Smooth muscle cell (in vitro differentiated cells): ENCODE measurements around the gene TSPAN14. TPM values are rescaled to one million over a fixed set of nuclear protein-coding genes. Genes with fewer than 3 reads are reported as not detected.

Experiments used
- DNase-seq: peaks from one replicate; lab custom pipeline; 2025; ENCODE audit not compliant: unreplicated experiment; lab: John Stamatoyannopoulos, UW
- H2AFZ ChIP-seq: fragments of 200-600 bp; sonication (generic); 2 replicates; pipeline ENCODE4 v1.6.0; 2016; ENCODE audit warnings: antibody characterized with exemption, low read depth, mild to moderate bottlenecking
- H3F3A ChIP-seq: fragments of 200-600 bp; sonication (generic); 2 replicates; pipeline ENCODE4 v1.6.0; 2017; ENCODE audit warnings: antibody characterized with exemption, low read depth
- H3K27ac ChIP-seq: fragments of 200-600 bp; sonication (generic); 2 replicates; pipeline ENCODE4 v1.5.1; 2016; ENCODE audit warnings: low read depth, mild to moderate bottlenecking
- H3K27me3 ChIP-seq: fragments of 200-600 bp; sonication (generic); 2 replicates; pipeline ENCODE4 v1.6.1; 2016; ENCODE audit warnings: low read depth, mild to moderate bottlenecking
- H3K36me3 ChIP-seq: fragments of 200-600 bp; sonication (generic); 2 replicates; pipeline ENCODE4 v1.5.1; 2016; ENCODE audit warnings: low read depth
- H3K4me1 ChIP-seq: fragments of 200-600 bp; sonication (generic); 2 replicates; pipeline ENCODE4 v1.5.1; 2016; ENCODE audit warnings: low read depth
- H3K4me2 ChIP-seq: fragments of 200-600 bp; sonication (generic); 2 replicates; pipeline ENCODE4 v1.6.0; 2016; ENCODE audit warnings: mild to moderate bottlenecking
- H3K4me3 ChIP-seq: fragments of 200-600 bp; sonication (generic); 2 replicates; pipeline ENCODE4 v1.5.1; 2016; ENCODE audit warnings: mild to moderate bottlenecking
- H3K79me2 ChIP-seq: fragments of 200-600 bp; sonication (generic); 2 replicates; pipeline ENCODE4 v1.6.0; 2016; ENCODE audit warnings: low read depth, mild to moderate bottlenecking
- H3K9ac ChIP-seq: fragments of 200-600 bp; sonication (generic); 2 replicates; pipeline ENCODE4 v1.6.0; 2016; ENCODE audit warnings: low read depth
- H3K9me3 ChIP-seq: fragments of 200-600 bp; sonication (generic); replicated peaks from 2 replicates; pipeline ENCODE4 v1.5.1; 2016; ENCODE audit warnings: low read depth
- H4K20me1 ChIP-seq: fragments of 200-600 bp; sonication (generic); 2 replicates; pipeline ENCODE4 v1.6.0; 2016; ENCODE audit warnings: low read depth
- WGBS: methylation state at CpG from one replicate; pipeline ENCODE4 v1.1.7; 2016; ENCODE audit warnings: low lambda C conversion rate; 5-methylcytosine and 5-hydroxymethylcytosine counted together
- polyA plus RNA-seq: library from polyadenylated mRNA; unstranded; fragments of >200 nt; fragmentation: Nextera tagmentation; extraction: Ambion mirVana; gene quantifications from 2 replicates; pipeline ENCODE4 v1.2.1, GENCODE V29; 2016
- total RNA-seq: library from RNA; depleted of rRNA; stranded (reverse); fragments of >200 nt; gene quantifications from 2 replicates; pipeline ENCODE4 v1.2.3, GENCODE V29; 2014
- TF ChIP-seq, protein P1 (sequence below): fragments of 200-600 bp; sonication (generic); IDR thresholded peaks from 2 replicates; pipeline ENCODE4 v1.5.1; 2017; ENCODE audit warnings: borderline replicate concordance, mild to moderate bottlenecking, antibody characterized with exemption; ENCODE audit not compliant: insufficient read depth, poor library complexity, severe bottlenecking

TSPAN14 gene
- total and polyA plus RNA-seq, 2 experiments from 2014 or later: 42.7 to 46.3 TPM

GRCh38 chr10:80496555-80497172 is 42.6 kb downstream of the TSPAN14 start:
- Histone ChIP-seq H3K4me1 (peaks cover 40% of the 10 kb centered on the region), H3K79me2 (peaks cover 70% of the 10 kb centered on the region)

DNA sequence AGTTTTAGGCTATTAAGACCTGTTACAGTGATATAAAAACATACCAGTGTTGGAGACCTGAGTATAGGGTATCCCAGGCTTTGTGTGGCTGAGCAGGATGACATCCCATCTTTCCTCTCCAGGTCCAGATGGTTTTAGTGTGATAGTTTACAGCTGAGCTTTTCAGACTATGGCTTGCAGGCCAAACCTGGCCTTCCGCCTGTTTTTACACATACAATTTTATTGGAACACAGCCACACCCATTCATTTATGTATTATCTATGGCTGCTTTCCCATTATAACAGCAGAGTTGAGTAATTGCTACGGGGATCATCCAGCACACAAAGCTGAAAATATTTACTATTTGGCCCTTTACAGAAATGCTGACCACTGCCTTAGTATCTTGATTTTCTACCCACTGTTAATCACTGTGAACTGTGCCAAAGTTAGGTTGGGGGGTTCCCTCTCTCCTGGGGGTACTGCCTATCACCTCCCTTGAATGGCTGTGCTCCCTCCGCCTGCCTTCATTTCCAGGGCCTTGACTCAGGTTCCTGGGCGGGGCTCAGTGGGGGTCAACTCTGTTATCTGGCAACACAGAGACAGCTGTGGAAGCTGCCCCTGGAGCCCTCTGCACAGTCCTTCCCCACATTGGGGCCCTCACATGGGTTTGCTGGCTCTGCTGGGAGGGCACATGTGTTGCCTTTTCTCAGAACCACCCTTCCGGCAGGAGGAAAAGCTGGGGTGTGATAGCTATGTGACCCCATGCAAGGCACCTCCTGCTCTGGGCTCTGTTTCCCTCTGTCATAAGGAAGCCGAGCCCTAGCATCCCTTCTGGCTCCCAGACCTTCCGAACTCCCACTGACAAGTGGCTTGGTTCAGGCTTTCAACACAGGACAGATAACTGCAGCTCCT is 43.3 kb downstream of the TSPAN14 start:
- Histone ChIP-seq H3F3A (peaks cover 34% of the 10 kb centered on the region), H2AFZ (no peak overlapping the region), H3K4me1 (peaks cover 48% of the 10 kb centered on the region), H3K9ac (peak overlapping the region; percentile 73), H3K9me3 (no peaks in the 10 kb centered on the region), H3K27me3 (no peaks in the 10 kb centered on the region), H3K79me2 (peaks cover 72% of the 10 kb centered on the region), H3K4me3 (no peak overlapping the region), H3K27ac (peak overlapping the region; percentile 99), H3K4me2 (peak overlapping the region; percentile 50), H3K36me3 (no peaks in the 10 kb centered on the region), H4K20me1 (peaks cover 2% of the 10 kb centered on the region)
- no peak for DNase-seq
- WGBS: 83% methylated on average over 7 of the region's 7 CpGs
- TF ChIP-seq, protein P1, sequence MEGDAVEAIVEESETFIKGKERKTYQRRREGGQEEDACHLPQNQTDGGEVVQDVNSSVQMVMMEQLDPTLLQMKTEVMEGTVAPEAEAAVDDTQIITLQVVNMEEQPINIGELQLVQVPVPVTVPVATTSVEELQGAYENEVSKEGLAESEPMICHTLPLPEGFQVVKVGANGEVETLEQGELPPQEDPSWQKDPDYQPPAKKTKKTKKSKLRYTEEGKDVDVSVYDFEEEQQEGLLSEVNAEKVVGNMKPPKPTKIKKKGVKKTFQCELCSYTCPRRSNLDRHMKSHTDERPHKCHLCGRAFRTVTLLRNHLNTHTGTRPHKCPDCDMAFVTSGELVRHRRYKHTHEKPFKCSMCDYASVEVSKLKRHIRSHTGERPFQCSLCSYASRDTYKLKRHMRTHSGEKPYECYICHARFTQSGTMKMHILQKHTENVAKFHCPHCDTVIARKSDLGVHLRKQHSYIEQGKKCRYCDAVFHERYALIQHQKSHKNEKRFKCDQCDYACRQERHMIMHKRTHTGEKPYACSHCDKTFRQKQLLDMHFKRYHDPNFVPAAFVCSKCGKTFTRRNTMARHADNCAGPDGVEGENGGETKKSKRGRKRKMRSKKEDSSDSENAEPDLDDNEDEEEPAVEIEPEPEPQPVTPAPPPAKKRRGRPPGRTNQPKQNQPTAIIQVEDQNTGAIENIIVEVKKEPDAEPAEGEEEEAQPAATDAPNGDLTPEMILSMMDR: no peak

More at GRCh38 chr10:80496555-80497172, 42.6 kb downstream of the TSPAN14 start:
- H3K27me3 ChIP-seq: no peaks in the 10 kb centered on the region
- TF ChIP-seq, protein P1: no peak
- H3K4me2 ChIP-seq: no peak overlapping the region
- no peak overlapping the region for H2AFZ ChIP-seq
- H3K36me3 ChIP-seq: no peaks in the 10 kb centered on the region
- peaks cover 34% of the 10 kb centered on the region for H3F3A ChIP-seq
- H3K27ac ChIP-seq: peak overlapping the region; percentile 99
- no peak overlapping the region for H3K4me3 ChIP-seq
- no peak for DNase-seq
- 95% methylated on average over 4 of the region's 4 CpGs for WGBS
- H3K9me3 ChIP-seq: no peaks in the 10 kb centered on the region
- H3K9ac ChIP-seq: no peak overlapping the region
- H4K20me1 ChIP-seq: no peaks in the 10 kb centered on the region

- no peak overlapping the region for H3K4me3 ChIP-seq
- peak overlapping the region; percentile 73 for H3K9ac ChIP-seq
- WGBS: 47% methylated on average over 8 of the region's 8 CpGs
- H3K27ac ChIP-seq: peak overlapping the region; percentile 99
- peak overlapping the region; percentile 50 for H3K4me2 ChIP-seq
- no peaks in the 10 kb centered on the region for H3K9me3 ChIP-seq
- H3K27me3 ChIP-seq: no peaks in the 10 kb centered on the region
- H4K20me1 ChIP-seq: peaks cover 4% of the 10 kb centered on the region
- peaks cover 32% of the 10 kb centered on the region for H3F3A ChIP-seq
- H3K36me3 ChIP-seq: no peaks in the 10 kb centered on the region
- no peak overlapping the region for H2AFZ ChIP-seq
- H3K79me2 ChIP-seq: peaks cover 72% of the 10 kb centered on the region
- H3K4me1 ChIP-seq: peaks cover 51% of the 10 kb centered on the region
- DNase-seq: no peak
- TF ChIP-seq, protein P1: no peak
Measured at GRCh38 chr10:80498078-80498832, 44.1 kb downstream of the TSPAN14 start.
